HG02943 (cell line): ENCODE measurements around the gene CAPN10.

ENCODE experiments used
- ATAC-seq: cut with Tn5 transposase; IDR thresholded peaks from one replicate; pipeline ENCODE4 v1.9.1; 2021; ENCODE audit warnings: mild to moderate bottlenecking, low read depth, moderate library complexity; ENCODE audit not compliant: unreplicated experiment

The CAPN10 gene

DNA sequence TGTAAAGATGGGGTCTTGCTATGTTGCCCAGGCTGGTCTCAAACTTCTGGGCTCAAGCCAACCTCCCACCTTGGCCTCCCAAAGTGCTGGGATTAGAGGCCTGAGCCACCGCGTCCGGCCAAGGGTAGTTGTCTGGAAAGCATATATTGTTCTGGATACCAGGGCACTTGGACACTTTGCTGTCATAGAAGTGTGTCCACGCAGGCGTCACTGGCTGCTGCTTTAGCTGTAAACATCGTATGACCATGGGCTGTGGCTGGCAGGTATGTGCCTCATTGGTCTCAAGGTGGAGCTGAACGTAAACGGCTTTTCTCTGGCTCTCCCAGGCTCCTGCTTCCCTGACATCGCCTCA is 35.5 kb downstream of the CAPN10 start:
- no peak for ATAC-seq

DNA sequence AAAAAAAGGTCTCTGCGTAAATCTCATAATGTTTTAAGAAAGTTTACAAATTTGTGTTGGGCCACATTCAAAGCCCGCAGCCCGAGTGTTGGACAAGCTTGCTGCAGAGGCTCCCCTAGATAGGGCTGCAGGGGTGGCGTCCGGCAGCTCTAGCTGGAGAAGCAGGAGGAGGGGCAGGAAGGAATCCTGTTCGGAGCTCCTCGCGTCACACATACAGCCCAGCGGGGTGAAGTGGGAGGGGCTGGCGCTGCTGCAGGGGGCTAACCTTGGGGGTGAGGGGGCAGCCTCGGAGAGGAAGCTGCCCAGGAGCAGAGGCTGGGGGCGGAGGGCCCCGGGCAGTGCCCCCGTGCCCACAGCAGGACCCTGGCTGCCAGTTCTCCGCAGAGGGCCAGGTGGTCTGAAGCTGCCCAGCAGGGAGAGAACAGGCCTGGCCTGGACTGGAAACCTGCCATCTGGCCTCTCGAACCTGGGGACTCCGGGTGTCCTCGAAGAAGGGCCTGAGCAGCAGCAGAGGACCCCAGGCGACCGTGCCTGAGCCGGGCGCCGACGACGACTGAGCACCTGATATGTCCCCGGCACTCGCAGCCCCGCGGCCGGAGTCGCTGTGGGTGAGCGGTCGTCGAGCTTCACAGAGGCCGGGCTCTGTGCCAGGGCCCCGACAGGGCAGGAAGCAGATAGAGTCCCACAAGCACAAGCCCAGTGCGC is 36.1 kb downstream of the CAPN10 start:
- ATAC-seq = no peak

DNA sequence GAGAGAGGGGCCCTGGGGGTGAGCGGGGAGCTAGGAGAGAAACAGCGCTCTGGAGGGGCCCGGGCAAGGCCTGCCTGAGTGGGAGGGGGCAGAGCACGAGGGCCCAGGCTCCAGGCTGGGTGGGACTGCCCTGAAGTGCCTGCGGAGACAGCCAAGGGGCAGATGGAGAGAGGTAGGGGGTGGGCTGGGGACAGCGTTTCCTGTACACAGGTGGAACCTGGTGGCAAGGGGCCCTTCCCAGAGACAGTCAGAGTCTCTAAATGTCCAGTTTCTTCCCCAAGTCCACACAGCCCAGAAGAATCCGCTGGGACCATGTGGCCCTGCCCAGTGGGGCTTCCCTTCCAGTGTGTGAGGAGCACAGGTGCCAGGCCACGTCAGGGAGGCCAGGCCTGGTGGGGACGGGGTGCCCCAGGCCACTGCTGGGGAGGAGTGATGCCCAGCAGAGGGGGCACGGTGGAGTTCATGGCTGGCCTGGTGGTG is 37.0 kb downstream of the CAPN10 start:
- no peak for ATAC-seq

DNA sequence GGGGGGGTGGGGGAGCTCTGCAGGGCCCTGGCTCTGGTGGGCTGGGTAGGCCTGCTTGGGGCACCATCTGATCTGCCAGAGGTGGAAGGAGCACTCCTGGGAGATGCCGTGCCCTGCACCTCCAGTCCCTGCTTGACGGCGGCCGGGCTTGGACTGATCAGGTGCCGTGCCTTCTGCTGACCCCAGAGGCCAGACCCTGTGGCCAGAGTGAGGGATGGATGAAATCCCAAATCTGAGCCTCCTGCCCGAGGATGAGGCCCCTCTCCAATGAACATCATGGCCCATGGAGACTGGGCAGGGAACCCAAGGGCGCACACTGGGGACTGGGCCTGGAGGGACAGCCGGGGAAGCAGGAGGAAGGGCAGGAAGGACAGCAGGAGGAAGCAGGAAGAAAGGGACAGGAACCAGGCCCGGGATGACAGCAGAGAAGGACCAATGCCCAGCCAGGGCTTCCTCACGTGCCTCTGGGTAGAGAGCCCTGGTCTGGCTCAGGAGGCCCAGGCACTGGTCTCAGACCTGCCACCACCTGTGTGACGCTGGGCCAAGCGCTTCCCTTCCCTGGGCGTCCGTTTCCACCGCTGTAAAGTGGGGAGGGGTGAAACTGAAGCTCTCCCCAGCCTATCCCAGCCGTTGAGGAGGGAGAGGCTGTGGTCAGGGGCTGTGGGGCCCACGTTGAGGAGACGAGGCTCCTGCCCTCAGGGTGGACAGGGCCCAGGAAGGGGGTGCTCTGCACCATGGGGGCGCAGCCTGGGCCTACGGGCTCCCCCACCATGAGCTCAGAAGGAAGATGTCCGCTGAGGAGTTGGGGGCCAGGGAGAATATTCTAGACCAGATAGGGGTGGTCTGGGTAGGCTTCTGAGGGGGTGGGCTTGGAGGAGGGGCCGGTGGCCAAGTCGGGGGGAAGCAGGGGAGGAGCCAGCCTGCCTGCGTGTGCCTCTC is 37.7 kb downstream of the CAPN10 start:
- ATAC-seq = no peak

DNA sequence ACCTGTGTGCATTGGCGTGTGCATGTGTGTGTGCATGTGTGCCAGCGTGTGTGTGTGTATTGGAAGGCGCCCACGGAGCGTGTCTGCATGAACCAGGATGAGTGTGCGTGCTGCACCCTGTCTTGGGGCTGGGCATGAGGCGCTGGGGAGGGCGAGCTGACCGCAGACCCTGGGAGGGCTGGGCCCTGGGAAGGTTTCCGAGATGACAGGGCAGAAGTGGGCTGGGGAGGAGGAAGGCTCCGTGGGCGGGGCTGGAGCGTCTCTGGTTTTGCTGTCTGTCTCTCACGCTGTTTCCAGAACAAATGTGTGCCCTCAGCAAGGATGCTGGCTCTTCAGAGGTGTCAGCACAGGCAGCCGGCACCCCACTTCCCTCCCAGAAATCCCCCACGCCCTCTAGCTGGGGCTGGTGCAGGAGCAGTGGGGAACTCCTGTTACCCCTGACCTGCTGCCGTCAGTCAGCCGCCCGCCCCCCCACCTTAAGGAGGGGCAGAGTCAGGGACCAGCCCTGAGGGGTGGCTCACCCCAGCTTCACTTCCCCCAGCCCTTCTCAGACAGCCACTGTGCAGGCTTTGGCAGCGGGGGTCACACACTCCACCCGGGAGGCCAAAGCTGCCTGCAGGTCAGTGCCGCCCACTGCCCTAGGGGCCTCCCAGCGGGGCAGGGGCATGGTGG is 38.6 kb downstream of the CAPN10 start, which contains the start of gene GPR35:
Gene GPR35 (plus strand): TSS at position 531 of the 672 bp plus-strand sequence. CDS start 4,473 bp downstream, outside the sequence.
- ATAC-seq = no peak

DNA sequence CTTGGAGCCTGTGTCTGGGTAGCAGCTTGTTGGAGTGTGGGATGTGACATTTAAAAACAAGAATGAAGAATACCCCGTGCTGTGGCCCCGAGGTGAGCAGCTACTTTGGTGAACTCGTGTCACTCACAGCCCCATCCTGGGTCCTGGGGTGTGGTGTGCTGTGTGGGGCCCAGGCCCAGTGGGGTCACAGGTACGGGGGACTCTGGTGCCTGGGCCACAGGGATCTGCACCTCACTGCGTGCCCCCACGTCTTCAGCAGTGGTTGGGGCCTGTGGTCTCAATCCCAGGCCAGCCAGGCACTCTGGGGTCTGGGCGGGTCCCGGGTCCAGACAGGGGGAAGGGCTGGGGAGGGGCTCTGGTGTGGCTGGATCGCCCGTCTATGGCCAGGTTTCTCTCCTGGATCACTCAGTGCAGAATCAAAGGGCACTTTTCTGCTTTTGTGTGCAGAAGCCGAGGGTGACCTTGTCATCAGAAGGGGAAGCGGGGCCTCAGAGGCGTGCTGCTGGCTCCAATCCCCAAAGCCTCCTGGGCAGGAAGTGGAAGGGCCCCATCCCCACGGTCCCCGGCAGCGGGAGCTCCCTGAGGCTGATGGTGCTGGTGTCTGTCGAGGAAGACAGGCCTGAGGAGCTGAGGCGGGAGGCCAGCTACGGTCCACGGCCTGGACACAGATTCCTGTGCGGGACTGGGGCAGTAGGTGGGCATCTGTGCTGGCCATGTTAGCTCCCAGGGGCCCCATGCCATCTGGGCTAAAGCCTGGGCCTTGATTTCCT is 40.2 kb downstream of the CAPN10 start:
- ATAC-seq = no peak

DNA sequence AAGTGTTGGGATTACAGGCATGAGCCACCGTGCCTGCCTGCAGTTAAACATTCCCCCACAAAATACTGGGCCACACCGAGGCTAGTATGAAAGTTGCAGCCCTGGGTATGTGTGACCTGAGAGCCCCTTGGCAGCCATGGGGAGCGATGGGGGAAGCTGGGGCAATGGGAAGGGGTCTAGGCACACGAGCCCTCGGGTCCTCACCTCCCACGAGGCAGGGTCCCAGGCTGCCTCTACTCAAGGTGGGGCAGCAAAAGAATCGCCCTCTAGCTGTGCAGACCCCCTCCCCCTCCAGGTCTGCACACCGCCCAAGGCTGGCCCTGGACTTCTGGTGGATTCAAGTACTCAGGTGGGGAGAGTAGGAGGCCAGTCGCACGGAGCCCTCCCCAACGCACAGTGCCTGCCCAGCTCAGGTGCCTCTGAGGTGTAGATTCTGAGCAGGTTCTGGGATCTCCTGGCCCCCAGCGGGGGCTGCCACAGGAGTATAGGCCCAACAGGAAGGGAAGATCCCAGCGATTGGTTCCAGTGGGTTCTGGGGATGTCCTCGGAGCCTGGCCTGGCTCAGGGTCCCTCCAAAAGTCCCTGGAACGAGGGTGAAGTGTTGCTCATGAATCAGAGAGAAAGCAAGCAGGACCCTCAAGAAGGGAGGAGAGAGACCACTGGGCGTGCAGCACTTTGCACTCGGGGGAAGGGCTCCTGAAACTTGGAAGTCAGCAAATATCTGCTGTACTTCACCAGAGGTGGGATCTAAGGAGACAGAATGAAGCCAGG is 41.4 kb downstream of the CAPN10 start:
- no peak for ATAC-seq

DNA sequence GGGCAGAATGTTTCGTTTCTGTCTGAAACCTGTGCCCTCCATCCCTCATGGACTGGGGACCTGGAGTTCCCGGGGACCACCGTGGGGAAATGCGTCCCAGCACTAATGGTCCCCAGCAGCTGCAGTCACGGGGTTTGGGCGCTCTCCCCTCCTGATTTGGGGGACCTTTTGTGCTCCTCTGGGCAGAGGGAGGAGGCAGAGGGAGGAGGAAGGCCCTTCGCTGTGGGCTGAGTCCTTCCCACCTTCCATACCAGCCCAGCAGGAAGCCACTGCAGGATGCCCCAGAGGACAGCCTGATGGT is 41.9 kb downstream of the CAPN10 start:
- ATAC-seq = no peak

DNA sequence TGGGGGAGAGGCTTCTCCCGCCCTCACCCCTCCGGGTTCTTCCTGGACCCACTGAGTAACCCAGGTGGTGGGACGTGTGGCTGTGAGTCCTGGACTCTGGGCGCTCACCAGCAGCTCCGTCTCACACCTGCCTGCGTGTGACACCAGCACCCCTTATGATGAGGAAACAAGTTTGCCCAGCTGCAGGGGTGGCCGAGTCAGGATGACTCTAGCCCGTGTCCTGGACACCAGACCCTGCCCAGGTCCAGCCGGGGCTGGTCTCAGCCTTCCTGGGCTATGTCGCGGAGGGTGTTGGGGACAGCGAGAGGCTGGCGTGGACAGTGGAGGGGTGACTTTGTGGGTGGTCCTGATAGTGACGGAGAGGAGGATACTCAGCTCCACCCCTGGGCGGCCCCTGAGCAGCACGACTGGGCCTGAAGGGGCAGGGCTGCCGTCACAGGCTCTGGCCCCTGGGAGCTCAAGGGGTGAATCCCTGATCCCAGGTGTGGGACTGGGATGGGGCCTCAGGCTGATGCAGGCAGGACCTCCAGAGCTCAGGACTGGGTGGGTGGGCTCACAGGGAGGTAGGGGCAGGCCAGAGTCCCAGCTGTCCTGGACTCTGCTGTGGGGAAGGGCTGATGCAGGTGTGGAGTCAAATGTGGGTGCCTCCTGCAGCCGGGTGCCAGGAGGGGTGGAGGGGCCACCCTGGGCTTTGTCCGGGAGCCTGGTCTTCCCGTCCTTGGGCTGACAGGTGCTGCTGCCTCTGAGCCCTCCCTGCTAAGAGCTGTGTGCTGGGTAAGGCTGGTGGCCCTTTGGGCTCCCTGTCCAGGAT is 42.5 kb downstream of the CAPN10 start:
- ATAC-seq = no peak

DNA sequence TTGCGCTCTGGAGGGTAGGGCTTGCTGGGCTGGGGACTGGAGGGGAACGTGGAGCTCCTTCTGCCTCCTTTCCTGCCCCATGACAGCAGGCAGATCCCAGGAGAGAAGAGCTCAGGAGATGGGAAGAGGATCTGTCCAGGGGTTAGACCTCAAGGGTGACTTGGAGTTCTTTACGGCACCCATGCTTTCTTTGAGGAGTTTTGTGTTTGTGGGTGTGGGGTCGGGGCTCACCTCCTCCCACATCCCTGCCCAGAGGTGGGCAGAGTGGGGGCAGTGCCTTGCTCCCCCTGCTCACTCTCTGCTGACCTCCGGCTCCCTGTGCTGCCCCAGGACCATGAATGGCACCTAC is 43.1 kb downstream of the CAPN10 start:
- no peak for ATAC-seq

DNA sequence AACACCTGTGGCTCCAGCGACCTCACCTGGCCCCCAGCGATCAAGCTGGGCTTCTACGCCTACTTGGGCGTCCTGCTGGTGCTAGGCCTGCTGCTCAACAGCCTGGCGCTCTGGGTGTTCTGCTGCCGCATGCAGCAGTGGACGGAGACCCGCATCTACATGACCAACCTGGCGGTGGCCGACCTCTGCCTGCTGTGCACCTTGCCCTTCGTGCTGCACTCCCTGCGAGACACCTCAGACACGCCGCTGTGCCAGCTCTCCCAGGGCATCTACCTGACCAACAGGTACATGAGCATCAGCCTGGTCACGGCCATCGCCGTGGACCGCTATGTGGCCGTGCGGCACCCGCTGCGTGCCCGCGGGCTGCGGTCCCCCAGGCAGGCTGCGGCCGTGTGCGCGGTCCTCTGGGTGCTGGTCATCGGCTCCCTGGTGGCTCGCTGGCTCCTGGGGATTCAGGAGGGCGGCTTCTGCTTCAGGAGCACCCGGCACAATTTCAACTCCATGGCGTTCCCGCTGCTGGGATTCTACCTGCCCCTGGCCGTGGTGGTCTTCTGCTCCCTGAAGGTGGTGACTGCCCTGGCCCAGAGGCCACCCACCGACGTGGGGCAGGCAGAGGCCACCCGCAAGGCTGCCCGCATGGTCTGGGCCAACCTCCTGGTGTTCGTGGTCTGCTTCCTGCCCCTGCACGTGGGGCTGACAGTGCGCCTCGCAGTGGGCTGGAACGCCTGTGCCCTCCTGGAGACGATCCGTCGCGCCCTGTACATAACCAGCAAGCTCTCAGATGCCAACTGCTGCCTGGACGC is 43.6 kb downstream of the CAPN10 start:
- ATAC-seq = no peak

DNA sequence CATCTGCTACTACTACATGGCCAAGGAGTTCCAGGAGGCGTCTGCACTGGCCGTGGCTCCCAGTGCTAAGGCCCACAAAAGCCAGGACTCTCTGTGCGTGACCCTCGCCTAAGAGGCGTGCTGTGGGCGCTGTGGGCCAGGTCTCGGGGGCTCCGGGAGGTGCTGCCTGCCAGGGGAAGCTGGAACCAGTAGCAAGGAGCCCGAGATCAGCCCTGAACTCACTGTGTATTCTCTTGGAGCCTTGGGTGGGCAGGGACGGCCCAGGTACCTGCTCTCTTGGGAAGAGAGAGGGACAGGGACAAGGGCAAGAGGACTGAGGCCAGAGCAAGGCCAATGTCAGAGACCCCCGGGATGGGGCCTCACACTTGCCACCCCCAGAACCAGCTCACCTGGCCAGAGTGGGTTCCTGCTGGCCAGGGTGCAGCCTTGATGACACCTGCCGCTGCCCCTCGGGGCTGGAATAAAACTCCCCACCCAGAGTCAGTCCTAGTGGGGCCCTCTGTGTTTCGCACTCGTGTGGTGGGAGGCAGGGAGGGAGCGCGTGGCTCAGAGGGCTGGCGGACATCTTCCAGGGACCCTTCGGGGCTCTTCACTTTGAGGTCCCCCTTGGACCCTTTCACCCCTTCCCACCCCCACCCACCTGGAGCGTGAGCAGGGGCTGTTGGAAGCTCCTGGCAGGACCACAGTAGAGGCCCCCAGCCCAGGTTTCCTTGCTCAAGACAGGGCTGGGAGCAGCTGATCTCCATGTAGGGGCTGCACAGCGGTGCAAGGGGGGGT is 44.4 kb downstream of the CAPN10 start:
- no peak for ATAC-seq

DNA sequence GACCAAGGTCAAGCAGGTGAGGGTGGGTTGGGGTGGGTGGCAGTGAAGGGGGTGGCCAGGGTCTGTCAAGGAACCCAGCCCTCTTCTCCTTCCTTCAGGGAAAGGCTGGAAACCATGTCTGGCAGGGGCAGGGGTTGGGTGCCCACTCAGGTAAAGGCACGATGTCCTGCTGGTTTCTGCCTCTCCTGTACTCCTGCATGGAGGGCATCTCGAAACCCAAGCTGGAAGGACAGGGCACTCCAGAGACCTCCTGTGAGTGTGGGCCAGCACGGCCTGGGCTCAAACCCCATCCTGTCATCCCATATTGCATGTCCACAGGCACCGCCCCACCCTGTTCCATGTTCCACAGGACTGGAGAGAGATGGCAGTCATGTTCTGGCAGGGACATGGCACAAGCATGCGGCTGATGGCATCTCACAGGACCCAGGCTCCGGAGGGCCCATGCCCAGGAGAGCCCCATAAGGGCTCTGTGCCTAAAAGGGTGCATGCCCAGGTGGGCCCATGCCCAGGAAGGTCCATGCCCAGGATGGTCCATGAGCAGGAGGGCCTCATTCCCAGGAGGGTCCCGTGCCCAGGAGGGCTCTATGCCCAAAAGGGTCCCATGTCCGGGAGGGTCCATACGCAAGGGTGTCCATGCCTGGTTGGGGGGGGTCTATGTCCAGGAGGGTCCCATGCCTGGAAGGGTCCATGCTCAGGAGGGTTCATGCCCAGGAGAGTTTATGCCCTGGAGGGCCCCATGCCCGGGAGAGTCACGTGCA is 45.2 kb downstream of the CAPN10 start:
- ATAC-seq = no peak

DNA sequence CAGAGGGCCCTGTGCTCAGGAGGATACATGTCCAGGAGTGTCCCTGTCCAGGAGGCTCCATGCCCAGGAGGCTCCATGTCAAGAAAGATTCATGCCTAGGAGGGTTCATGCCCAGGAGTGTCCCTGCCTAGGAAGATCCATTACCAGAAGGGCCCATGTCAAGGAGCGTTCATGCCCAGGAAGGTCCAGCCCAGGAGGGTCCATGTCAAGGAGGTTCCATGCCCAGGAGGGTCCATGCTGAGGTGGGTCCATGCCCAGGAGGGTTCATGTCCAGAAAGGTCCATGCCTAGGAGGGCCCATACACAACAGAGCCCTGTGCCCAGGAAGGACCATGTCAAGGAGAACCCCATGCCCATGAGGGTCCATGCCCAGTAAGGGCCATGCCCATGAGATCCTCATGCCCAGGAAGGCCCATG is 45.8 kb downstream of the CAPN10 start:
- no peak for ATAC-seq

DNA sequence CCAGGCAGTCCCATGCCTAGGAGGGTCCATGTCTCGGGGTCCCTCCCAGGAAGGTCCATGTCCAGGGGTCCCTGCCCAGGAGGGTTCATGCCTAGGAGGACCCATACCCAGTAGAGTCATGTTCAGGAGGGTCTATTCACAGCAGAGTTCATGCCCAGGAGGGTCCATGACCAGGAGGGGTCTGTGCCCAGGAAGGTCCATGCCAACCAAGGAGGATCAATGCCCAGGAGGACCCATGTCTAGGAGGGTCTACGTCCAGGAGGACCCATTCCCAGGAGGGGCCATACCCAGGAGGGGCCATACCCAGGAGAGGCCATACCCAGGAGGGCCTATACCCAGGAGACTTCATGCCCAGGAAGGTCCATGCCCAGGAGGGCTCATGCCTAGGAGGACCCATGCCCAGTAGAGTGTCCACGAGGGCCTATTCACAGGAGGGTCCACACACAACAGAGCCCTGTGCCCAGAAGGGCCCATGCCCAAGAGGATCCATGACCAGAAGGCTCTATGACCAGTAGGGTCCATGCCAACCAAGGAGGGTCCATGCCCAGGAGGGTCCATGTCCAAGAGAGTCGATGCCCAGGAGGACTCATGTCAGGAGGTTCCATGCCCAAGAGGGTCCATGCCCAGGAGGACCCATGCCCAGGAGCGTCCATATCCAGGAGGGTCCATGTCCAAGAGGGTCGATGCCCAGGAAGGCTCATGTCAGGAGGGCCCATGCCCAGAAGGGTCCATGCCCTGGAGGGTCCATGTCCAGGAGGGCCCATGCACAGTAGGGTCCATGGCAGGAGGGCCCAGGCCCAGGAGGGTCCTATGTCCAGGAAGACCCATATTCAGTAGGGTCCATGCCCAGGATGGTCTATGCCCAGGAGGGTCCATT is 48.8 kb downstream of the CAPN10 start:
- no peak for ATAC-seq

DNA sequence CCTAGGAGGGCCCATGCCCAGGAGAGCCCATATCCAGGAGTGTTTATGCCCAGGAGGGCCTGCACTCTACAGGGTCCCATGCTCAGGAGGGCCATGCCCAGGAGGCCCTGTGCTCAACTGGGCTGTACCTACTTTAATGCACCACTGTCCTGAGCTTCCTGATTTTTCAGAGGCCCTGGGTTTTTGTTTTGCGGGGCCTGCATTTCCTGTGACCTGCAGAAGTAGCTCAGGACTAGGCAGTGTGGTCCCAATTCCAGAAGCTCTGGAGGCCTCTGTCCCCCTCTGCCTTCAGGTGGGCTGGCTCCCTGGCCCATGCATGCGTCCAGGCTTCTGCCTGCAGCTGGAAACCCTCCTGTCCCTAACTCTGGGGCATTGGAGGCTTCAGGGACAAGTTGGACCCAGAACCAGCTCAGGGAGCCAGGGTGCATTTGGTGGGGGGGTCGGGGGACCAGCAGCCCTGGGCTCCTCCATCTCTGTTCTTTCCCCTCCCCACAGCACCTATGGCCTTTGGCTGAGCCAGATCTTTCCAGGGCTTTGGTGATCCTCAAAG is 49.5 kb downstream of the CAPN10 start:
- no peak for ATAC-seq
